Activated CD8-positive, alpha-beta T cell treated with anti-CD3 and anti-CD28 coated beads, Interleukin-2, amount 10 ng/mL, durations not matched to agents 7 days and 5 days (primary cell): ENCODE measurements around the gene KIAA1549. TPM values are rescaled to one million over a fixed set of nuclear protein-coding genes. Genes with fewer than 3 reads are reported as not detected.

Experiments
- ATAC-seq: fragments of 150-1000 bp; cut with Tn5 transposase; one replicate; pipeline ENCODE4 v1.10.0; 2021; ENCODE audit warnings: moderate library complexity
- CTCF ChIA-PET: fragments of 350-600 bp; sonication (Branson Sonifier 250); formaldehyde crosslinking; loops from one replicate; lab custom pipeline; 2021; ENCODE audit warnings: antibody characterized with exemption; lab: Charles Lee
- POLR2A ChIA-PET: fragments of 350-600 bp; sonication (Branson Sonifier 250); formaldehyde crosslinking; loops from one replicate; lab custom pipeline; 2021; ENCODE audit warnings: antibody characterized with exemption; lab: Charles Lee
- DNase-seq: peaks from one replicate; pipeline ENCODE4 v3.0.0-alpha.2; 2020
- H3K27ac Mint-ChIP-seq: one replicate; pipeline ENCODE4 v1.8.0; 2021; ENCODE audit warnings: mild to moderate bottlenecking, mixed read lengths
- H3K27me3 Mint-ChIP-seq: one replicate; pipeline ENCODE4 v1.8.0; 2021; ENCODE audit warnings: low read depth, mixed read lengths
- H3K36me3 Mint-ChIP-seq: one replicate; pipeline ENCODE4 v1.8.0; 2021; ENCODE audit warnings: low read depth, mixed read lengths
- H3K4me1 Mint-ChIP-seq: one replicate; pipeline ENCODE4 v1.8.0; 2021; ENCODE audit warnings: low read depth, mixed read lengths
- H3K4me3 Mint-ChIP-seq: one replicate; pipeline ENCODE4 v1.8.0; 2021; ENCODE audit warnings: mild to moderate bottlenecking, mixed read lengths
- H3K9me3 Mint-ChIP-seq: one replicate; pipeline ENCODE4 v1.8.0; 2022; ENCODE audit warnings: mixed read lengths; ENCODE audit not compliant: insufficient read depth
- total RNA-seq, 2 experiments: library from RNA; stranded (reverse); gene quantifications; one replicate each; pipeline ENCODE4 v1.2.3, GENCODE V29; 2021

Gene KIAA1549
- total RNA-seq, 2 experiments from 2014 or later: 1.2 to 1.5 TPM

DNA sequence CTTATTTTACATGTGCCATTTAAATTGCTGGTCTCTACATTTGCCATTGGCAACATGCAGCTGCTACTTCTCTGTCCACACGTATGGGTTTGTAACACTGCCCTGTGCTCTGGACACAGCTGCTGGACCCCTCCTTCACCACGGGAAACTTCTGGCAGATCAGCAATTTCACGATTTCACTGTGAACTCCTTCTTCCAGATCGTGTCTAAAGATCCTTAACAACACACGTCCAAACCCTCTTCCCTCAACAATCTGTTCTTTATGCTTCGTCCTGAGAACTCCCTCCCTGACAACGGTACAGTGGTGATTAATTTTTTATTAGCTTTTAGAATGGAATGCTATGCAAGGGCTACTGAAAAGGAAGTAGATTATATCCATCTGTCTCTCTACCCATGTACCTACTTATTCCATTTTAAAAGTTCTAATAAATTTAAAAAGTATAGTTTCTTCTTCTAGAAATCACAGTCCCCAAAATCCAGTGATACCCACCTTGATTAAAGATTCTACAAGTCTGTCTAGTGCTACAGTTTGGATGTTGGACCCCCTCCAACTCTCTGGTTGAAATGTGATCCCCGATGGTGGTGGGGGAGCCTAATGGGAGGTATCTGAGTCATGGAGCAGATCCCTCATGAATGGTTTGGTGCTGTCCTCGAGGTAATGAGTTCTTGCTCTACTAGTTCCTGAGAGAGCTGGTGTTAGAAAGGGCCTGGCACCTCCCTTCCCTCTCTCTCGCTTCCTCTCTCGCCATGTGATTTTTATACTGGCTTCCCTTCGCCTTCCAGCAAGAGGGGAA lies 81.0 kb downstream of the KIAA1549 start:
- H3K27ac Mint-ChIP-seq: no peak overlapping the region
- ATAC-seq (no peak), DNase-seq (no peak)
- H3K36me3 Mint-ChIP-seq: peaks cover 11% of the 10 kb centered on the region
- H3K27me3 Mint-ChIP-seq: peaks cover 15% of the 10 kb centered on the region
- ChIA-PET CTCF (interaction anchor here (15.9 kb wide), 1 partner anchor 13 kb away, joined by 154 read pairs; no protein-coding TSS in a partner anchor), POLR2A (no interaction called here)
- no peak overlapping the region for H3K4me3 Mint-ChIP-seq
- H3K9me3 Mint-ChIP-seq: no peaks in the 10 kb centered on the region
- peaks cover 69% of the 10 kb centered on the region for H3K4me1 Mint-ChIP-seq

DNA sequence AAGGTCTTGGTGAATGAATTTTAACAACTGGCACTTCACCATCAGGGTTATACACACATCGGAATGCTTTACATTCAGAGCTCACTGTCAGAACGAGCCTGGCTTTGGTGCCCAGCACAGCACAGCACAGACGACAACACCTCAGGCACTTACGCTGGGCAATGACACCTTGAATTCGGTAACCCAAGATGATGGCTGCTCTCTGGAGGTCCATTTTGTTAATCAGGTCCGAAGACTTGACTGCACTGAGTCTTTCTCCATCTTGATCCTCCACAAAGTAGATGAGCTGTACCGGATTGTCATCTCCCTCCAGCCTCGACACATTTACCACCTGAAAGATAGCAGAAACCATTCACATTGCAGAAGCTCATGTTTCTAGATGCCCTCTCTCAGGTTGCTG lies 82.4 kb downstream of the KIAA1549 start:
- DNase-seq (no peak), ATAC-seq (no peak)
- peaks cover 56% of the 10 kb centered on the region for H3K4me1 Mint-ChIP-seq
- peaks cover 12% of the 10 kb centered on the region for H3K27me3 Mint-ChIP-seq
- H3K27ac Mint-ChIP-seq: no peak overlapping the region
- H3K4me3 Mint-ChIP-seq: no peak overlapping the region
- CTCF ChIA-PET: interaction anchor here (0.9 to 15.9 kb wide), 2 partner anchors 11 to 118 kb away, joined by 4 to 154 read pairs; no protein-coding TSS in a partner anchor
- no peaks in the 10 kb centered on the region for H3K9me3 Mint-ChIP-seq
- POLR2A ChIA-PET: interaction anchor here (0.9 to 1.0 kb wide), 2 partner anchors 12 to 36 kb away, joined by 3 to 4 read pairs; no protein-coding TSS in a partner anchor
- H3K36me3 Mint-ChIP-seq: peaks cover 11% of the 10 kb centered on the region

DNA sequence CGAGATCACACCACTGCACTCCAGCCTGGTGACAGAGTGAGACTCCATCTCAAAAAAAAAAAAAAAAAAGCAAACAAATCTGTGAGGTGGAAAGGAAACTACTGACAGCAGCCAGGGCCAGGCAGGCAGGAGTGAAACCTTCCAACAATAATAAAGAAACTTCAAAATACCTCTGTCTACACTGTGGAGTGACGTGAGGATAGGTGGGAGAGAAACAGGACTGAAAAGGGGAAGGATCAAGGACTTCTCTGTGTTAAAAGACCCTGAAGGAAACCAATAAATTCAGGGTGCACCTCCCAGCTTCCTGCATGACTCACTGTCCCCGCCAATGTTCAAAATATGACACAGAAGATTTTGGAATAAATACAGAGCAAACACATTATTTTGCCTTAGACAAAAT lies 82.9 kb downstream of the KIAA1549 start:
- POLR2A ChIA-PET: interaction anchor here (1.0 kb wide), 1 partner anchor 11 kb away, joined by 3 read pairs; no protein-coding TSS in a partner anchor

DNA sequence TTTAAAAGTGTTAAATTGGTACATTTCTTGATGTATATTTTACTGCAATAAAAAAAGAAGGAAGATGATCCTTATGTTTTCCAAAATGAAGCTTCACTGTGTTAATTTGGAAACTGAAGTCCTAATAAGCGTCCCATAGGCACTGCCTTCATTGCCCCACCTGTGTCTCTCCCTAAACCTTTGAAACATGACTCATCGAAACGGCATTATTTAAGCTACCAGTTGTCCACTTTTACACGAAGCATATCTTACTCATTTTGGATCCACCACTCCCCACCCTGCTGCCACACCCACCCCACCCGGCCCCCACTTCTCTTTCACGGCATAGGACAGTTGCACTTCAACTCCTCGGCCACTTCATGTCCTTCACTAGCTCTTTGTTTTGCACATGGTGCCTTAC lies 85.5 kb downstream of the KIAA1549 start:
- Mint-ChIP-seq H3K36me3 (peaks cover 2% of the 10 kb centered on the region), H3K27me3 (peaks cover 8% of the 10 kb centered on the region), H3K4me1 (peaks cover 31% of the 10 kb centered on the region), H3K4me3 (no peak overlapping the region), H3K27ac (no peak overlapping the region), H3K9me3 (no peaks in the 10 kb centered on the region)
- DNase-seq (no peak), ATAC-seq (no peak)
- POLR2A ChIA-PET: no interaction called here
- CTCF ChIA-PET: interaction anchor here (1.4 to 15.9 kb wide), 2 partner anchors 8 to 122 kb away, joined by 6 to 154 read pairs; no protein-coding TSS in a partner anchor

More for the DNA sequence above, 82.9 kb downstream of the KIAA1549 start:
- CTCF ChIA-PET: interaction anchor here (15.9 kb wide), 1 partner anchor 11 kb away, joined by 154 read pairs; no protein-coding TSS in a partner anchor
- peak overlapping the region; percentile 83 for H3K27ac Mint-ChIP-seq
- H3K4me3 Mint-ChIP-seq: peak overlapping the region; percentile 39
- DNase-seq: peak; percentile 51
- H3K9me3 Mint-ChIP-seq: no peaks in the 10 kb centered on the region
- peaks cover 51% of the 10 kb centered on the region for H3K4me1 Mint-ChIP-seq
- peaks cover 10% of the 10 kb centered on the region for H3K36me3 Mint-ChIP-seq
- peak; percentile 59 for ATAC-seq
- peaks cover 12% of the 10 kb centered on the region for H3K27me3 Mint-ChIP-seq

DNA sequence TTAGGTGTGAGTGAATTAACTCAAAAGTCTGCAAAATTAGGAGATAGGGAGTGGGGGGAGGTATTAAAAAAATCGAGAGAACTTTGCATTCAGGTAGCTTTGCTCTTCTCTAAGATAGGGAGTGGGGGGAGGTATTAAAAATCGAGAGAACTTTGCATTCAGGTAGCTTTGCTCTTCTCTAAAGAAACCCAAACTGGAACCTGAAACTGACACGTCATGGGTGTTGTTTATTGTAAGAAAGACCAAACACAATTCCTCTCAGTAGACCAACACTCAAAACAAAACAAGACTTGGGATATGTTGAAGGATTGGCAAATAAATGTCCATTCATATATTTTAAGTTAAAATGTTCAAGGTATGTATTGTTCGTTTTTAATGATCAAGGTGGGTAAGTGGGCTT lies 87.9 kb downstream of the KIAA1549 start:
- ATAC-seq (no peak), DNase-seq (no peak)
- Mint-ChIP-seq H3K4me3 (no peak overlapping the region), H3K36me3 (no peaks in the 10 kb centered on the region), H3K27me3 (no peaks in the 10 kb centered on the region), H3K4me1 (peaks cover 8% of the 10 kb centered on the region), H3K27ac (no peak overlapping the region), H3K9me3 (no peaks in the 10 kb centered on the region)
- ChIA-PET CTCF (no interaction called here), POLR2A (no interaction called here)

DNA sequence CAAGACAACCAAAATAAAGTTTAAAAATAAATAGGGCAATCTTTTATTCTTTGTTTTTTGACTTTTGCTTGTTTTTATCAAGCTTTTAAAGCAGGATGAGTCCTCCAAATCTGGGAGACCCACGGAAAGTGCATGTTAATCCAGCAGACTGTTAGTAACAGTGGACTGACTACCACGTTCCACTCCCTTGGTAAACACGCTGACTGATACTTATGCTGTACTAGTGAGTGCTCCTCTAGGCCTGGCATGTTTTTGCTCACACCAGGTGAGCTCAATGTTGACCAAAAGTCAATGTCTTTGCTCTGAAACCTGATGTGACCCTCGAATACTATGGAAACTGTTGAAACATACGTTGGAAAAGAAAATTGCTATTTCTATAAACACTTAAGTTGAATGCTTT lies 88.4 kb downstream of the KIAA1549 start:
- H3K4me1 Mint-ChIP-seq: peaks cover 4% of the 10 kb centered on the region
- no peaks in the 10 kb centered on the region for H3K27me3 Mint-ChIP-seq
- no peaks in the 10 kb centered on the region for H3K9me3 Mint-ChIP-seq
- no peak for ATAC-seq
- POLR2A ChIA-PET: no interaction called here
- no peak for DNase-seq
- H3K4me3 Mint-ChIP-seq: no peak overlapping the region
- CTCF ChIA-PET: interaction anchor here (0.6 to 1.3 kb wide), 2 partner anchors 8 to 182 kb away, joined by 3 read pairs; no protein-coding TSS in a partner anchor
- H3K36me3 Mint-ChIP-seq: no peaks in the 10 kb centered on the region
- no peak overlapping the region for H3K27ac Mint-ChIP-seq

DNA sequence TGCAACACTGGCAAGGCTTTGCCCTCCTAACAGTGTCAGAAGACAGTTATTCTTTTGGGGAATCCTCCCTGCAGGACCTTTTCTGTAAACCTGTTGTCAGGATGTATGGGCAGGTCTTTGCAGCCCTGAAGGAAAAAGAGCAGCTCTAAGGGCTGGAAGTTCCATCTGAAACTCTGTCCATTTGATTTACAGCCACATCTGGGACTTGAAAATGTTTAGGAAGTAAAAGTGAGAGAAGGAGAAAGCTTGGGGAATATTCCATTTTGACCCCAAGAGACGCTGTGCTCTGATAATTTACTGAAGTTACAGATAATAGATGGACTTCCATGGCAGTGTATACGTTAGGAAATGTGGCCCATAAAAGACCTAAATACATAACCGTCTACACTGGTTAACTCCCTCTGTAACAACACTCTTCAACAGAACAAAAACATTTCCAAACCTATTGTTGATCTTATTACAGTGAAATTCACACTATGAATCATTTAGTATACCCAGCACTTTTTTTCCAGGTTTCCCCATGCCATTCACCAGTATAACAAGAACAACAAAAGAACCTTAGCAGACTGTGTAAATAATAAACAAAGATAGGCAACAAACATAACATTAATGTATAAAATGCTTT lies 89.1 kb downstream of the KIAA1549 start:
- Mint-ChIP-seq H3K36me3 (no peaks in the 10 kb centered on the region), H3K4me1 (peaks cover 6% of the 10 kb centered on the region), H3K27ac (no peak overlapping the region), H3K4me3 (no peak overlapping the region), H3K27me3 (no peaks in the 10 kb centered on the region), H3K9me3 (no peaks in the 10 kb centered on the region)
- ATAC-seq (no peak), DNase-seq (no peak)
- CTCF ChIA-PET: interaction anchor here (0.6 to 1.3 kb wide), 3 partner anchors 9 to 183 kb away, joined by 3 read pairs; partner anchors contain the start of gene KIAA1549
- POLR2A ChIA-PET: no interaction called here

DNA sequence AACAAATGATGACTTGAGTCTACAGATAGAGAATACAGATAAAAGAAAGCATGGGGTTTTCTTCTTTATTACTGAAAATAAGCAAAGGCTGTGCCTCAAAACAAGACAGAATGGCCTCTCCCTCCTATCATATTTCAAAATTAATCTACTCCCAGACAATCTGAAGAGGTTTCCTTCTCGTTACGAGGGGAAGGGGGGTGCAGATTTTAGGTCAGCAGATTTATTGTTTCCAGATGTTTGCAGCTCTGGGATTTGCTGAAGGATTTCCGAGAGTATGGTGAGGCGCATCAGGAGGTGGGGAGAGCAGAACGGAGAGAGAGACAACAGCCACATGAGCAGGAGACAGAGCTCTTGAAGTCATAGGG lies 89.8 kb downstream of the KIAA1549 start:
- H3K4me3 Mint-ChIP-seq: no peak overlapping the region
- ATAC-seq (no peak), DNase-seq (no peak)
- peaks cover 9% of the 10 kb centered on the region for H3K4me1 Mint-ChIP-seq
- H3K36me3 Mint-ChIP-seq: no peaks in the 10 kb centered on the region
- no peak overlapping the region for H3K27ac Mint-ChIP-seq
- no peaks in the 10 kb centered on the region for H3K27me3 Mint-ChIP-seq
- POLR2A ChIA-PET: no interaction called here
- H3K9me3 Mint-ChIP-seq: no peaks in the 10 kb centered on the region
- CTCF ChIA-PET: interaction anchor here (1.0 to 1.3 kb wide), 3 partner anchors 10 to 90 kb away, joined by 3 to 4 read pairs (median 3); partner anchors contain the start of gene KIAA1549

DNA sequence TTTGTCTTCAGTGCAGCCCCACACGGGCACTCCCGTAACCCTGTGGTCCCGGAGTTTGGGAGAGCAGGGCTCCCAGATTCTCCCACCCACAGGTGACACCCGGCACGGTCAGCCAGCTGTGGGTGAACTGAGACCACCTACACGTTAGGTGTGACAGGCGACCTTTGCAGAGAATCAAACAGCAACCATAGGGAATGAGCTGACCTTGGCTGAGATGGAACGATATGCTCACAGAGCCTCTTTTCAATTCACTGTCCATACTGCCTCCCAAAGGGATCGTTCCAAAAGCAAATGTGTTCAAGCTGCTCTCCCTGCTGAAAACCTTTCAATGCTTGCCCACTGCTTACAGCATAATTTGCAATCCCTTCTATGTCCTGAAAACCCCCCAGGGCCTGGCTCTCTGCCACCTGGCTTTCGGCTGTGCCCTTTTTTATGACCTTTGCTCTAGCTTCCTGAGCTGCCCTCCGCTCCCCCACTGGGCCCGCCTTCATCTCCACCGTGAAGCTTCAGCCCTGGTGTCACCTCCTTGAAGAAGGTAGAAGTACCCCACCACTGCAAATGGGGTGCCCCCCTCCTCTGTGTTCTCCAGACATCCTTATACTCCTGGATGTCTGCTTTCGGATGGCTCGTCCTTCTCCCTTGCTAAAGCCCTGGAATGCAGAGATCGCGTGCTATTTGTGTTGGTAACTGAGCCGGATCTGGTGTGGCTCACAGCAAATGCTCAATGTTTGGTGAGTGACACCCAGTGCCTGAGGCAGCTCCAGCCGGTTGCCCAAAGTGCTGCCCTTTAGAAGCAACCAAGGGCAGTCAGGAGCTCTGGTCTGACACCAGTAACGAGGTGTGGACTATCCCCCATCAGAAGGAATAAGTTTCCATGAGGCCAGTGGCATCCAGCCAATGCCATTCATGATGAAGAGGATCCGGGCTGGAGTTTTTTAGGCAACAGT lies 90.4 kb downstream of the KIAA1549 start:
- no peak overlapping the region for H3K27ac Mint-ChIP-seq
- H3K27me3 Mint-ChIP-seq: no peaks in the 10 kb centered on the region
- ChIA-PET CTCF (interaction anchor here (1.0 kb wide), 1 partner anchor 91 kb away, joined by 4 read pairs; no protein-coding TSS in a partner anchor), POLR2A (no interaction called here)
- no peak overlapping the region for H3K4me3 Mint-ChIP-seq
- no peaks in the 10 kb centered on the region for H3K9me3 Mint-ChIP-seq
- no peaks in the 10 kb centered on the region for H3K36me3 Mint-ChIP-seq
- H3K4me1 Mint-ChIP-seq: peaks cover 13% of the 10 kb centered on the region
- DNase-seq (no peak), ATAC-seq (no peak)

DNA sequence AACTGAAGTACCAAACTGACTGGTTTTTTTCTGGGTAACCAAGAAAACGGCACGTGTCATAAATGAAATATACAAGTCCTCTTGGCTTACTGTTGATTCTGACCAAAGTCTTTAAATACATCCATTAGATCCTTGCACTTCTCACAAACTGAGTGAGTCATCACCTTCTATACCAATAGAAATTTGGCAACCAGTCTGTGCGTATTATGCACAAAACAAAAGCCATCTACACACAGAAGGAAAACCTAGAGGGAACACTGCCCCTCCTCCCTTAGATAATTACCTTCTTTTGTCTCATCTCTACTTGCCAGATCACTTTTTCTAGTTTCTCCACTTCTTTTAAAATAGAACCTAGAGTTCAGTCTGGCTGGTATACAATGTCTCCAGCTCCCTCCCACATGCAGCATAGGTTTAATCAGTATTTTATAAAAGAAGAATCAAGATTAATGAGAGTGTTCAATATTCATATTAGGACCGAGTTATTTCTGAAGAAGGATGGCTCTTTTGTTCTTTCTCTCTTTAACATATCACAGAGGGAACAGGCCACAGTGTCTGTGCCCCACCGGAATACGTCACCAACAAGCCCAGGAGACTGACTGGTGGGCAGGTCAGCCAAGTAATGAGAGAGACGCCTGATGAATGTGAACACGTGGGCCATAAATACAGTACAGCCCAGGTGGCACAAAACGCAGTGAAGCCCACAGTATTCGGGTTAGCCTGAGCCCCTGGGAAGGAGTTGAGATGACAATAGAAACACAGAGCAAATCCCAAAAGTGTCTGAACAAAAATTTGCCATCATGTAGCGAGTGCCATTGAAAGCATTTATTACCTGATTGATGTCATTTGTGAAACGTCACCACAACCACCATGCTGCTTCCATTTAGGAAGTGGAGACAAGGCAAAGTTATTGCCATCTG lies 91.3 kb downstream of the KIAA1549 start:
- CTCF ChIA-PET: interaction anchor here (0.7 to 4.6 kb wide), 3 partner anchors 12 to 185 kb away, joined by 3 to 154 read pairs (median 3); no protein-coding TSS in a partner anchor

More for the DNA sequence above, 91.3 kb downstream of the KIAA1549 start:
- ATAC-seq: no peak
- DNase-seq: no peak
- Mint-ChIP-seq H3K4me1 (peaks cover 14% of the 10 kb centered on the region), H3K27ac (no peak overlapping the region), H3K27me3 (no peaks in the 10 kb centered on the region), H3K36me3 (no peaks in the 10 kb centered on the region), H3K9me3 (no peaks in the 10 kb centered on the region), H3K4me3 (no peak overlapping the region)
- POLR2A ChIA-PET: no interaction called here
